ENCODE data around the gene UPF3A. TPM values are rescaled to one million over a fixed set of nuclear protein-coding genes. Genes with fewer than 3 reads are reported as not detected.

Gene UPF3A
- polyA plus RNA-seq, 10 donors = 46.6 to 114 (median 65.3) TPM

GRCh38 chr13:114299604-114300305, 18.4 kb downstream of the UPF3A start:
- no peak for DNase-seq

GRCh38 chr13:114303700-114304327, 22.4 kb downstream of the UPF3A start:
- DNase-seq = no peak

DNA sequence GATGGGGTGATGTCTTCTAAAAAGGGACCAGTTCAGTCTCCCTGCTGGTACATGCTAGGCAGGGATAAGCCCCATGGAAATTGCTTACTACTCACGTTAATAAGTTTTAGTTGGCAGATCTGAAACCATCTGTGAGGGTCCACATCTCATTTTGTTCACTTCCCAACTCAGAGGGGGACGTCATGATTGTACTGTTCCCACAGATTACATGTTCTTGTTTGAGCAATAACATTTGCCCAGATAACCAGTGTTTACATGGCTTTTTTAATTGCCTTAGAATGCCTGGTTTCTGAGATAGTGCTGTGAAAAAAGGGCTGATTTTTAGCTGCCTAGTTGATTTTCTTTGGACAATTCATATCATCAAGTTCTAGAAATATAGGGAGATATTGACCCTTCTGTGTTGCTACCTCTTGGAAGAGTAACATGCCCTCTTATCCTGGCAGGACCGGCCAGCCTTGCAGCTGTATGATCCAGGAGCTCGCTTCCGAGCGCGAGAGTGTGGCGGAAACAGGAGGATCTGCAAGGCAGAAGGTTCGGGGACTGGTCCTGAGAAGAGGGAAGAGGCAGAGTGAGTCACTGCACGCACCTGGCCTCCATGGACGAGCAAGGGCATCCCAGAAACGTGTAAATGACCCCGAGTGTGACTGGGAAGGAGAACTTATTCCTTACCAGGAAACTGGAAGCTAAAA, 23.1 kb downstream of the UPF3A start:
- no peak for DNase-seq

DNA sequence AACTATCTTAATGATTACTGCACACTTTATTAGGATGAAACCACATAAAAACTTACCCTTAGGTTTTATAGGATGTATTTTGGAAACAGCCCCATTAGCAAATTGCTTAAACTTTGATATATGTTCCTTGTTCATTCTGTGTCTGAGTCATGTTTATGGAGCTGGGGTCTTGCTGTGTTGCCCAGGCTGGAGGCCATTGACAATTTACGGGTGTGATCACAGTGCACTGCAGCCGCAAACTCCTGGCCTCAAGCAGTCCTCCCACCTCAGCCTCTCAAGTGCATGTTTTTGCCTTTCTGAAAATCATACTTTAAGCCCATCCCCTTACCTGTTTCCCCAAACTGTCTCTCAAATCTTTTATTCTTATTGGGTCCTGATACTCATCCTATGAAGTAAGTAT, 27.7 kb downstream of the UPF3A start:
- DNase-seq = no peak

DNA sequence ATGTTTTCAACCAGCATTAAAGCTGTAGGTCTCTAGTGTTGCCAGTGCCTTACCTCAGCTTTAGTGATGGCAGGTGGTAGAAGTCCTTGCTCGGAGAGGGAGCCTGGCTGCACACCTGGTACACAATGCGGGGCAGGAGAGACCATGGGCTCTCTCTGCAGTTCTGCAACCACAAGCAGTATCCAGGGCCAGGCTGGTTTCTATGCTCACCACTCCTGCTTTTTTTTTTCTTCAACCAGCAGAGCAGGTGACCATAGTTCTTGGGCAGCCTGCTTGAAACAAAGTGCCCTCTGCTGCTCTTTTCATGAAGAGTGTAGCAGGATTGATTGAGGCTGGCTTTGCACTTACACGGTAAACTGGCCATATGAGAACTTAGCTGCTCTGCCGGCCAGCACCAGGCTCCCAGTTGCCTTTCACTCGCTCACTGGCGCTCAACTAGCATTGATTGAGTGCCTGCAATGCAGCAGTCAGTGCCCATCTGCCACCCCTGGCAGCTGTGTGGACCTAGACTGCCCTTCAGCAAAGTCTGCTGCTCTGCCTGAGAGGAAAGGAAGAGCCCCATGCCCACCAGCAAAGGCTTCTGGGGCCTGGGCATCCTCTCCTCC, 28.5 kb downstream of the UPF3A start:
- DNase-seq = no peak

- no peak for DNase-seq
Measured at GRCh38 chr13:114310956-114311355, 29.6 kb downstream of the UPF3A start.

DNA sequence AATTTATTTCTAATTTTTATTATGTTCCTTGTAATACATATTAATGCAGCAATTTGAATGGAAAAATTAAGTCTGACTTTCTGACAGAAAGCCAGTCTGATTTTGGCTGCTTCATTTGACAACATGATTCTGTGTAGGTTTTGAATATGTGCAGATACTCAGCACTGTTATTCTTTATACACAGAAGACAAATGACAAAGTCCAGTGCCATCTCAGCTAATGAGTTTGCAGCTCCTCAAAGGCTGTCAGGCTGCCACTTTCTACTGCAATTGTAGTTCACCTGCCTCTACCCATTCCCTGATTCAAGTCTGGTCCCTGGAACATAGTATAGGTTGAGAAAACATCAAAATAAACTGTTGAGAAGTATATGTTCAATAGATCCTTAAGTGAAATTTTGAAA, 30.0 kb downstream of the UPF3A start:
- DNase-seq = no peak

DNA sequence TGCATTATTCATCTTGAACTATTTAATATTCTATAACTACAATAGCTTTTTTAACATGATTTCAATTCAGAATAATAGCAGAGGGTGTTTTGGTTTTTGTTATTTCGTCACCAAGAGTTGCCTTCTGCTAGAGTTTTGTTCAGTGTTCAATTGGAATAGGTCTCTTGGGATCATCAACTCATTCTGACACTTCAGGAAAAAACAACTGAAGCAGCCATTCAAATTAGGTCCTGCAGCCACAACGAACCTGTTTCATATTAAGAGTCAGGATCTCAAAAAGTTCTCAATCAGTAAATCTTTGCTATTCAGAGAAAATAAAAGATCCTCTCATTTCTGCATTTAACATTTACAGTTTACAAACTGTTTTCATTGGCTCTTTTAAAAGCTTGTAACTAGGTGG, 30.5 kb downstream of the UPF3A start:
- DNase-seq = no peak

- no peak for DNase-seq
Measured at GRCh38 chr13:114313061-114313860, 31.9 kb downstream of the UPF3A start.

DNA sequence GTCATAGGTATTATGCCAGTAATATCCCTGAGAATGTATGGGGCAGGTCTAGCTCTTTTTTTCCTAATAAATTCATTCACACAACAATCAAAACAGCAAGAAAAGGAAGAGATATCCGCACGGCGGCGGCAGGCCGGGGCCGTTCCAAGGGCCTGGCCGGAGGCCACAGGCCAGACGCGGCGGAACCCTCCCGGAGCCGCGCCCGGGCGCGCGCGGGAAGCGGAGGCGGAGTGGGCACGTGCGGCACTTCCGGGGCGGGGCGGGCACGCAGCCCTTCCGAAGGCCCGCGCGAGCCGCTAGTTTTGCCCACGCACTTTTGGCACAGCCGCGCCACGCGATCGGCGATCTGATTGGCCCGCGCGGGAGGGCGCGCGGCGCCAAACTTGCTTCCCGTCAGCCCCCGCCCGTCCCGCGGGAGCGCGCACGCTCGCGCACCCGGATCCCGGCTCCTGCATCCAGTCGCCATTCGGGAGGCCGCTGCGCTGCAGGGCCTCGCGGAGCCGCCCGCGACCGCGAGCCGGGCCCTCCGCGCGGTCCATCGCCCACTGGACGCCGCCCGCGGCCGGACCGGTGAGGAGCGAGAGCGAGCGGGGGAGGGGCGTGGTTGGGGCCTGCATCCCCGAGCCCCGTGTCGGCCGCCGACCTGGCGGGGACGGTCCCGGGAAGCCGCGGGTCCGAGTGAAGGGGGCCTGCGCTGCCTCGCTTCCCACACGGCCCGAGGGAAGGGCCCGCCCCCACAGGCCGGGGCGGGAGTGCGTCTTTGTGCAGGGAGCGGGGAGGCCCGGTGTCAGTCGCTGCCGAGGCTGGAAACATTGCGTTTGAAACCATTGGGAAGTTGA, 32.9 kb downstream of the UPF3A start, which contains the start of gene CHAMP1:
Gene CHAMP1 (plus strand): TSS at position 430 of the 839 bp plus-strand sequence. CDS start 9,340 bp downstream, outside the sequence.
- peak; percentile 95 to 98 (median 98) for DNase-seq

GRCh38 chr13:114315074-114315785, 33.8 kb downstream of the UPF3A start:
- DNase-seq = peak in 1 of 3 donors; percentile 26

DNA sequence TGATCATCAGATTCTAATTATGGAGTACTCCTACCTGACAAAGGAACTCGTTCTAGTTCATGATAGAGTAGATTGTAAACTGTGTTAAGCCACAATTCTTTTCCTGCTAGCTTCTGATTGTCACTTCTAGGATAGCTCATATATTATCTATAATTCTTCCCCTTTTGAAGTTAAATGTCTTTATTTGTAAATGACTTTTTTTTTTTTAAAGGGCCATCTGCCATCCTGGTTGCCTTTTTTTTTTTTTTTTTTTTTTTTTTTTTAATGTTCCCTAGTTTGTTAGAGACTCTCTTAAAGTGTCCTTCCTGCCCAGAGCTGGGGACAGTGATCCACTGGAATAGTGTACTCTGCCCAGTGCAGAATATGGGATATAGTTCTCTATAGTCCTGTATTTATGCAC, 37.2 kb downstream of the UPF3A start:
- DNase-seq = no peak

DNA sequence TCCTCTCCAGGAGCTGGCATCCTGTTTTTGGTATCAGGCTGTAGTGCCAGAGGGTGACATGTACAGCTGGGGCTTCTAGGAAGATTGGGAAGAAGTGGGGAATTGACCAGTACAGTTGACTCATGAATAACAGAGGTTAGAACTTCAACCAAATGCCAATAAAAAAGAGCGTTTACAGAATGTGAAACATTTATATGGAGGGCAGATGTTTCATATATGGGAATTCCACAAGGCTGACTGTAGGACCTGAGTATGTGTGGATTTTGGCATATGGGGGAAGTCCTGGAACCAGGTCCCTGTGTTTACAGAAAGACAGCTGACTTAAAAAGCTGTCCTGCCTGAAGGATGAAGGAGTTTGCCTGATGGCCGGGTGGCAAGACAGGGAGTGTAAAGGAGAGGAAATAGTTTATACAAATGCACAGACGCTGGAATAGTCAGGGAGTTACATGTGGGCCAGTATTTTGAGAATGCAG, 38.1 kb downstream of the UPF3A start:
- peak in 1 of 3 donors; percentile 69 for DNase-seq

DNA sequence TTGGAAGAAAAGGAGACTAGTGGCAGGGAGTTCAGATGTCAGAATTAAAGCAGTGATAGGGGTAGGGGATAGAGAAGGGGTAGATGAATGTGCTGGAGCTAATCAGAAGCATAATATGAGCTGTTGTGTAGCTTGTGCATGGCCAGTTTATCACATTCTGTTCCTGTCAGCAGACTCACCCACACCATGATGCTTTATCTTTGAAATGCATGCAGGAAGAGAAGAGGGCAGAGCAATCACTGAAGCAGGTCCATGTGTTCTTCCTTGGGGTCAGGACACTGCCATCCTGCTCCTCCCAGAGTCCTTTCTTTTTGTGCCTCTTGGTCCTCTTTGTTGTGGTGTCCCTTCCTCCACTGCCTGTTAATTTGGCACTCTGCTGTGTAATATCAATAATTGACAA, 38.7 kb downstream of the UPF3A start:
- no peak for DNase-seq

DNA sequence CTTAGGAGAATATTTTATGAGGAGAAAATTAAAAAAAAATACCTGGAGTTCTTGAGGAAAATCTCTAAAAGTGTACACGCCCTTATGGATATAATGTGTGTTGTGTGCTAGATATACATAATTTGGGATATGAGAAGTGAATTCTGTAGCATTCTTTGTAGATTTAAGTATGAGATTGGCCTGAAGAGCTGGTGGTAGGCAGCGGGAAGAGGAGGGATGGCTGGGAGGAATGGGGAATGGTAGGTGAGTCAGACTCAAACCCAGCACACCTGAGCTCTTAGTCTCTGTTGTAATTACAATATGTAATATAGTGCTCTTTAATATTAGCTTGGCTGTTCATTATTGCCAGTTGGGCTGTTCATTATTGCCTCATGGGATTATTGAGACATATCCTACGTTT, 39.9 kb downstream of the UPF3A start:
- DNase-seq = no peak

DNA sequence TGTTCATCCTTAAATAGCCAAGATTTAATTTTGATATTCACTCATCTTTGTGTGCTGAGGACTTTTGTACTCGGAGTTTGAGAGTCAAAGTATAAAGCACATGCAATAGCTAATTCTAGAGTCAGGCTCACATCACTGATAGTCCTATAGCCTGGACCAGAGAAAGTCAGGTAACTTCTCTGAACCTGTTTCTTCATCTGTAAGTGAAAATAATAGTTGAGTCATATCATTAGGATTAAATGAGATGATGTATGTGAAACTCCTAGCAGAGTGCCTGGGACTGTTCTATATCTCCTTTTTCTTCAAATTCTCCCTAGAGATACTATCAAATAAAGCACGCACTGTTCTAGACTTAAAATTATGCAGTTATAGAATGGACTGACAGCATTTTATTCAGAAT, 41.9 kb downstream of the UPF3A start:
- no peak for DNase-seq

GRCh38 chr13:114324334-114324733, 42.9 kb downstream of the UPF3A start:
- DNase-seq = no peak

- DNase-seq = no peak
Measured at GRCh38 chr13:114325729-114326128, 44.3 kb downstream of the UPF3A start.

- DNase-seq = no peak
Measured at GRCh38 chr13:114328034-114328433, 46.6 kb downstream of the UPF3A start.

DNA sequence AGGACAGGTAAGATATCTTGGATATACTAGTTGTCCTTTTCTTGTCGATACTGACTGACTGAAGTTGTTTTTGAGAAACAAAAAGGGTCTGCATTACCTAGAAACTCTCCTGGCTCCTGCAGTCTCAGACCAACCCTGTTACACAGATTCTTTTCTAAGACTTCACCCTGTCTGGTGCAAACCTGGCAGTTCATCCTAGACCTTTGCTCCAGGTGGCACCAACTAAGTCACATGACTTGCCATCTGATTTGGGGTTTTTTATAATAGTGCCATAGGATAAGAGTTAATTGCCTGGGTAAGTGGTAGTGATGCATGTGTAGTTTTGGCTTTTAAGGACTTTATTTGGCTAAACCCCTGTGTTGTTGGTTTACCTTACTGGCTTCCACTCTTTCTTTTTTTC, 47.2 kb downstream of the UPF3A start:
- no peak for DNase-seq
